Measurements from ENCODE around the gene TLCD1. TPM values are rescaled to one million over a fixed set of nuclear protein-coding genes. Genes with fewer than 3 reads are reported as not detected.

The TLCD1 gene
- total and polyA plus RNA-seq, 2 donors (not counting 3 experiments of a cell fraction or from before 2014, with no cell fraction given): 2.6 to 6.8 TPM

DNA sequence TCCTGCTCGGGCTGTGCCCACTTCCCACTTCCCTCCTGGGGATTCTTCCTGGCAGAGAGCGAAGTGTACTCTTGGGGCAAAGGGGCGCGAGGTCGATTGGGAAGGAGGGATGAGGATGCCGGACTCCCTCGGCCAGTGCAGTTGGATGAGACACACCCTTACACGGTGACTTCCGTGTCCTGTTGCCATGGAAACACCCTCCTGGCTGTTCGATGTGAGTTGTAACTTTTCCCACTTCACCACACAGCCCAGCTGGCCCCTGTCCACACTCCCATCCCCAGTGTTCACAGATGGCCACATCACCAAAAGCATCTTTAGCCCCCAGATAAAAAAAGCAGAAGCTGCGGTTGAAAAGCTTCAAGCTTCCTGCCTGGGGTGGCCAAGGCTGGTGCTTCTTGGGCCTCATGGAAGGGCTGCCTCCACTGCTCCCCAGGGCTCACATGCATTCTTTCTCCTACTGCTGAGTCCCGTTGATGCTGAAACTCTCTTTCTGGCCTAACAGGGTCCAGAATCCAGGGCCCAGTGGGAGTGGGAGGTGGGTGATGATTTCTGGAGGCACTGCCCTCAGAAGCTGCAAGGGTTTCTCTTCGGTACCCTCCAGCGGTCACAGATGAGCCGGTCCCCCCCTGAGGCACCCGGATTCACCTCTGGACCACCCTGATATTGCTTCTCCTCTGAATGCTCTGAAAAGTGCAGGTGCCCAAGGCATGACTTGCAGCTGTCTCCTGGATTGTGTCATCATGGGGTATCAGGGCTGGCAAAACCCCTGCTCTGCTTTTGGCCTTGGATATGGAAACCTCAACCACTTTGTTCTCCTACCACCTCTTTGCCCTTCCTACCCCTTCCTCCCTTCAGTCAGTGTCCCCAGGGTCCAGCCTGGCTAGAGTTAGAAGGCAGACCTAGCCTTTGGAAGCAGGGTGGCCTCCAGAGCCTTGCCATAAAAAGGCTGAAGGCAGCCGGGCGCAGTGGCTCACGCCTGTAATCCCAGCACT, 15.6 kb upstream of the TLCD1 start:
- no peak for FAIRE-seq

More for the DNA sequence above, 15.6 kb upstream of the TLCD1 start:
- intact Hi-C loops (cut with micrococcal nuclease) (no loop called here), dilution Hi-C loops (cut with MboI; ENCODE audit: extremely low pct_ligation_motif_present, low sequenced_read_pairs) (no loop called here)
- H3K4me1 ChIP-seq (ENCODE audit: control insufficient read depth, extremely low read depth, insufficient read depth, low read length): peaks cover 18% of the 10 kb centered on the region
- H3K79me2 ChIP-seq (ENCODE audit: control insufficient read depth, insufficient read depth, low read length): peaks cover 26% of the 10 kb centered on the region
- BruUV-seq (replicated peaks): no TSS peak
- no peaks in the 10 kb centered on the region for H3K9me1 ChIP-seq (replicated peaks; ENCODE audit: control insufficient read depth, extremely low read depth, insufficient read depth, low read length)
- TF ChIP-seq FOS (IDR thresholded peaks at IDR 0.05; ENCODE audit: borderline replicate concordance, insufficient read depth, low read length) (no peak), GATA2 (IDR thresholded peaks at IDR 0.05; ENCODE audit: insufficient read depth, insufficient read length, low read depth, low read length) (no peak), JUN (IDR thresholded peaks at IDR 0.05; ENCODE audit: borderline replicate concordance, insufficient read depth, insufficient read length, low read depth) (no peak), MYC (IDR thresholded peaks at IDR 0.05; ENCODE audit: low read depth, low read length) (no peak)
- TF ChIP-seq, protein P1, sequence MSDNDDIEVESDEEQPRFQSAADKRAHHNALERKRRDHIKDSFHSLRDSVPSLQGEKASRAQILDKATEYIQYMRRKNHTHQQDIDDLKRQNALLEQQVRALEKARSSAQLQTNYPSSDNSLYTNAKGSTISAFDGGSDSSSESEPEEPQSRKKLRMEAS (IDR thresholded peaks at IDR 0.05; ENCODE audit: insufficient read depth, insufficient read length): no peak
- TF ChIP-seq, protein P2, sequence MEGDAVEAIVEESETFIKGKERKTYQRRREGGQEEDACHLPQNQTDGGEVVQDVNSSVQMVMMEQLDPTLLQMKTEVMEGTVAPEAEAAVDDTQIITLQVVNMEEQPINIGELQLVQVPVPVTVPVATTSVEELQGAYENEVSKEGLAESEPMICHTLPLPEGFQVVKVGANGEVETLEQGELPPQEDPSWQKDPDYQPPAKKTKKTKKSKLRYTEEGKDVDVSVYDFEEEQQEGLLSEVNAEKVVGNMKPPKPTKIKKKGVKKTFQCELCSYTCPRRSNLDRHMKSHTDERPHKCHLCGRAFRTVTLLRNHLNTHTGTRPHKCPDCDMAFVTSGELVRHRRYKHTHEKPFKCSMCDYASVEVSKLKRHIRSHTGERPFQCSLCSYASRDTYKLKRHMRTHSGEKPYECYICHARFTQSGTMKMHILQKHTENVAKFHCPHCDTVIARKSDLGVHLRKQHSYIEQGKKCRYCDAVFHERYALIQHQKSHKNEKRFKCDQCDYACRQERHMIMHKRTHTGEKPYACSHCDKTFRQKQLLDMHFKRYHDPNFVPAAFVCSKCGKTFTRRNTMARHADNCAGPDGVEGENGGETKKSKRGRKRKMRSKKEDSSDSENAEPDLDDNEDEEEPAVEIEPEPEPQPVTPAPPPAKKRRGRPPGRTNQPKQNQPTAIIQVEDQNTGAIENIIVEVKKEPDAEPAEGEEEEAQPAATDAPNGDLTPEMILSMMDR (IDR thresholded peaks at IDR 0.05; ENCODE audit: extremely low read depth in 1 of 2, insufficient read depth in 1 of 2, low read depth in 1 of 2, low read length in 2 of 2): no peak
- no peak overlapping the region for H2AFZ ChIP-seq (ENCODE audit: low read depth, low read length)
- H4K20me1 ChIP-seq (replicated peaks; ENCODE audit: control insufficient read depth, extremely low read depth, insufficient read depth, low read length): no peaks in the 10 kb centered on the region
- H3K4me2 ChIP-seq (ENCODE audit: insufficient read depth, low read length): no peak overlapping the region
- CTCF ChIA-PET: interaction anchor here (16.6 kb wide), 1 partner anchor 12 kb away, joined by 602 read pairs; the partner anchor contains the start of genes NEK8 and TLCD1
- H3K9me3 ChIP-seq (replicated peaks; ENCODE audit: control insufficient read depth, insufficient read depth, low read length): no peaks in the 10 kb centered on the region
- H3K4me3 ChIP-seq (replicated peaks in 1 of 3; ENCODE audit: insufficient read depth in 1 of 3, low read depth in 1 of 3, low read length in 3 of 3): no peak overlapping the region
- DNase-seq (ENCODE audit: low read depth, low spot score): no peak
- POLR2A ChIA-PET: interaction anchor here (1.6 kb wide), 1 partner anchor 22 kb away, joined by 4 read pairs; the partner anchor contains the start of gene RPL23A
- no peaks in the 10 kb centered on the region for H3K36me3 ChIP-seq (ENCODE audit: control insufficient read depth in 2 of 2, extremely low read depth in 1 of 2, insufficient read depth in 2 of 2, low read length in 2 of 2)
- no peaks in the 10 kb centered on the region for H3K27me3 ChIP-seq (ENCODE audit: control insufficient read depth in 2 of 2, insufficient read depth in 2 of 2, low read length in 2 of 2)
- no peak overlapping the region for H3K9ac ChIP-seq (replicated peaks; ENCODE audit: extremely low read depth, insufficient read depth, low read length)
- H3K27ac ChIP-seq (ENCODE audit: insufficient read depth, low read depth, low read length): no peak overlapping the region
